HG03039 (cell line): ENCODE measurements around the gene AOC3.
"Not testable (repeated sequence)": the region's sequence is repeated elsewhere in the genome, so short reads cannot be mapped to it uniquely, and the experiment has no call there.

ENCODE experiments used
- ATAC-seq: cut with Tn5 transposase; IDR thresholded peaks from one replicate; pipeline ENCODE4 v1.9.1; 2021; ENCODE audit warnings: mild to moderate bottlenecking, moderate library complexity; ENCODE audit not compliant: unreplicated experiment

Gene AOC3

DNA sequence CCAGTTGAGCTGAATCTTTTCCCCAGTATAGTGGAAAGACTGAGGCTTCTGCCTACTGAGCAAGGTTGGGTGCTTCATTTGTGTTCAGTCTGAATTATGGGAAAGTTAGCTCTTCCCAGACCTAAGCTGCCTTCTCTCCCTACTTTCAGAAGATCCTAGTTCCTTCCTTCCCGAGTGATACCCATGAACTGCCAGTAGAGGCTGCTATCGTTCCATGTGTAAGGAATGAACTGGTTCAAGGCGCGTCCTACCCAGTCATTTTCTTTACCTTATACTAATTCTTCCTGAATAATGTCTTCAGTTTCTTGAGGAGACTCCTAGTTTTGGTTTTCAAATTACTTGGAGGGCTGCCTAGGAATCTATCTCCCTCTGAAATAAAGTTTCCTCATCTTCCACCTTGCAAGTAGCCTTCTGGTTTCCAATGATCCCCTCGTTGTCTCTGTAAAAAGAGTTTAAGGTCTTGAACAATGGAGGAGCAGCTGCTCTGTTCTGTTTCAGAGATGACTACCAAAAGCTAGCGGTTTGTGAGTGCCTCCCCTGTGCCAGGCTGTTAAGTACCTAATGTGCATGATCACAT is 7.6 kb upstream of the AOC3 start:
- ATAC-seq: no peak

DNA sequence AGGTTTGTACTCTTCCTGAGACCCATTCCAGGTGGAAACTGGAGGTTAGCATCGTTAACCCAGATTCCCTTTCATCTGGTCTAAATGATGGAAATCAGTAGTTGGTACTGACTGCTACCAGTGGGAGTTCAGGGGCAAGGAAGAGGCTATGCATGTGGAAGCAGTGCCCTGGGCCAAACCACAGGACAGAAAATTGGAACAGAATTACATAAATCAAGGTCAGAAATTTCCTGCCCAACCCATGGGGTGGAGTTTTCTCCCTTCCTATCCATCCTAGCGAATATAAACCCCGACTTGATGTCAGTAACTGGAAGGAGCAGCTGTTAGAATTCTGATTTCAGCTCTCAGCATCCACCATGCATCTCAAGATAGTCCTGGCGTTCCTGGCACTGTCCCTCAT is 6.7 kb upstream of the AOC3 start, which contains the start of gene AOC2:
Gene AOC2, plus strand, starts transcription at position 310 of the 400 bp plus-strand sequence. Its CDS starts 47 bp downstream, at position 357.
- ATAC-seq: no peak

DNA sequence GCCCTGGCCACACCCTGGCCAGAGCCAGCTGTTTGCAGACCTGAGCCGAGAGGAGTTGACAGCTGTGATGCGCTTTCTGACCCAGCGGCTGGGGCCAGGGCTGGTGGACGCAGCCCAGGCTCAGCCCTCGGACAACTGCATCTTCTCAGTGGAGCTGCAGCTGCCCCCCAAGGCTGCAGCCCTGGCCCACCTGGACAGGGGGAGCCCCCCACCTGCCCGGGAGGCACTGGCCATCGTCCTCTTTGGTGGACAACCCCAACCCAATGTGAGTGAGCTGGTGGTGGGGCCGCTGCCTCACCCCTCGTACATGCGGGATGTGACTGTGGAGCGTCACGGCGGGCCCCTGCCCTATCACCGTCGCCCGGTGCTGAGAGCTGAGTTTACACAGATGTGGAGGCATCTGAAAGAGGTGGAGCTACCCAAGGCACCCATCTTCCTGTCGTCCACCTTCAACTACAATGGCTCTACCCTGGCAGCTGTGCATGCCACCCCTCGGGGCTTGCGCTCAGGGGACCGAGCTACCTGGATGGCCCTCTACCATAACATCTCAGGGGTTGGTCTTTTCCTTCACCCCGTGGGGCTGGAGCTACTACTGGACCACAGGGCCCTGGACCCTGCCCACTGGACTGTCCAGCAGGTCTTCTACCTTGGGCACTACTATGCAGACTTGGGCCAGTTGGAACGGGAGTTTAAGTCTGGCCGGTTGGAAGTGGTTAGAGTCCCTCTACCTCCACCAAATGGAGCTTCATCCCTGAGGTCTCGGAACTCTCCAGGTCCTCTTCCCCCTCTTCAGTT is 6.0 kb upstream of the AOC3 start:
- ATAC-seq: no peak

DNA sequence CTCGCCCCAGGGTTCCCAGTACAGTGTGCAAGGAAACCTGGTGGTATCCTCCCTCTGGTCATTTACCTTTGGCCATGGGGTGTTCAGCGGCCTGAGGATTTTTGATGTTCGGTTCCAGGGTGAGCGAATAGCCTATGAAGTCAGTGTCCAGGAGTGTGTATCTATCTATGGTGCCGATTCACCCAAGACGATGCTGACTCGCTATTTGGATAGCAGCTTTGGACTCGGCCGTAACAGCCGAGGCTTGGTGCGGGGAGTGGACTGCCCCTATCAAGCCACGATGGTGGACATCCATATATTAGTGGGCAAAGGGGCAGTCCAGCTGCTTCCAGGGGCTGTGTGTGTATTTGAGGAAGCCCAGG is 5.5 kb upstream of the AOC3 start:
- no peak for ATAC-seq

DNA sequence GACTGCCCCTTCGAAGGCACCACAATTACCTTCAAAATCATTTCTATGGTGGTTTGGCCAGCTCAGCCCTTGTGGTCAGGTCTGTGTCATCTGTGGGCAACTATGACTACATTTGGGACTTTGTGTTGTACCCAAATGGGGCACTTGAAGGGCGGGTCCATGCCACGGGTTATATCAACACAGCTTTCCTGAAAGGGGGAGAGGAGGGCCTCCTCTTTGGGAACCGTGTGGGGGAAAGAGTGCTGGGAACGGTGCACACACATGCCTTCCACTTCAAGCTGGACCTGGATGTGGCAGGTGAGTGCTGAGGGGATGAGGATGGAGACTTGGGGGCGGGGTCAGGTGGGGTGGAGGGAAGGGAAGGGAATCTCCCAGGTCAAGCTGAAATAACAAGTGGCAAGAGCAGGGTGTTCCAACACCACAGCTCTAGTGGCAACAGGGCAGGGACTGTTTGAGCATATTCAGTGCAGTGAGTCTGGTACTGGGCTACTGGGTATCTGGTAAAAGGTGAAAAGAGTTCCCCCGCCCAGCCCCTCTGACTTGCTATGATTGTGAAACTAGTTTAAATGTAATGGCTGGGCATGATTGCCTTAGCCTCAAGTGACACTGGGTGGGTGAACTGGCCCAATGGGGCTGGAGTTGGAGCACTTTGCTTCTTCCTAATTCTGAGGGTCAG is 4.9 kb upstream of the AOC3 start:
- ATAC-seq: no peak

DNA sequence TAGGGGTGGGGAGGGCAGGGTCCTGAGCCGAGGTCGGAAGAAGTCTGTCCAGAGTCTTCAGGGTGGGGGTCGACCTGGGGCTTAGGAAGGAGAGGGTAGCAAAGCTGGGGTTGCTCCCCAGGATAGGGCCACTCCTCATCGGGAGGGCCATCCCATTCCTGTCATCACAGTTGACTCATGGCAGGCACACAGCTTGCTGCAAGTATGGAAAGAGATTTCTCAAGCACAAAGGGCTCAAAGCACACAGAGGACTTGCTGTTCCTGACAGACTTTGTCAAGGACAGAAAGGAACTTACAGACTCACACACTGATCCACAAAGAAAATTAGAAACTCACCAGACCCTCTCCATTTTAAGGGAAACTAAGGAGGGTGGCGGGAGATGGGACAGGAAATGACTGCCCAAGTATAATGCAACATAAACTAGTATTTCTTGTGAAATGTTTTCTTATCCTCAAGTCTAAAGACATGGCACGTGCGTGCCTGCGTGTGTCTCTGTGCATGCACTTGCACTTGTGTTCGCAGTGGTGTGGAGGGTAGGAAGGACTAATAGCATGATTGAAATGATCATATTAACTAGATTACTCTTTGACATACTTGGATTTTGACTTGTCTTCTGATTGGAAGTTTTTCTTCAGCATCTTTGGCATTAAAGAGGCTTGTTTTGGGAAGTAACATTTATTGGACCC is 4.3 kb upstream of the AOC3 start:
- no peak for ATAC-seq

DNA sequence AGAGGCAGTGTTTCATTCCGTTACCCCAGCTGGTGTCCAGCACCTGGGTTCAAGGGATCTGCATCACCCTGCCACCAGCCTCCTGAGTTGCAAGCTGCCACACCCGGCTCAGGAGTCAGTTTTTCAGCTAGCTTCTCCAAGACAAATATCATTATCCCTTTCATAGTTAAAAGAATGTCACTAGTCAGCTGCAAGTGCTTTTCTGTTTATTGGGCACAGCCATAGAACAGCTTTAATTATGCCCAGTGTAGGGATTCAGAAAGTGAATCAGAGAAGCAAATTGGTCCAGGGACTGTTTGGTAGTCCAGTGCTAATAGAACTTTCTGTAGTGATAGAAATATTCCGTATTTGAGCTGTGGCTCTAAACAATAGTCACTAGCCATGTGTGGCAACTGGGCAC is 2.9 kb upstream of the AOC3 start:
- no peak for ATAC-seq

DNA sequence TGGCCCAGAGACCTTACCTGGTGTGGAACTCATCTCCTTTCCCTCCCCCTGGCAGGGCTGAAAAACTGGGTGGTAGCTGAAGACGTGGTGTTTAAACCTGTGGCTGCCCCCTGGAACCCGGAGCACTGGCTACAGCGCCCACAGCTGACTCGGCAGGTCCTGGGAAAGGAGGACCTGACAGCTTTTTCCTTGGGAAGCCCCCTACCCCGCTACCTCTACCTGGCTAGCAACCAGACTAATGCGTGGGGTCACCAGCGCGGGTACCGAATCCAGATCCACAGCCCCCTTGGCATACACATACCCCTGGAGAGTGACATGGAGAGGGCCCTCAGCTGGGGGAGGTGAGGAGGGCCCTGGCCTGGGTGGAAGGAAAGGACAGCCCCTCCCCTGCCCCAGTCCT is 2.0 kb upstream of the AOC3 start:
- ATAC-seq: no peak

DNA sequence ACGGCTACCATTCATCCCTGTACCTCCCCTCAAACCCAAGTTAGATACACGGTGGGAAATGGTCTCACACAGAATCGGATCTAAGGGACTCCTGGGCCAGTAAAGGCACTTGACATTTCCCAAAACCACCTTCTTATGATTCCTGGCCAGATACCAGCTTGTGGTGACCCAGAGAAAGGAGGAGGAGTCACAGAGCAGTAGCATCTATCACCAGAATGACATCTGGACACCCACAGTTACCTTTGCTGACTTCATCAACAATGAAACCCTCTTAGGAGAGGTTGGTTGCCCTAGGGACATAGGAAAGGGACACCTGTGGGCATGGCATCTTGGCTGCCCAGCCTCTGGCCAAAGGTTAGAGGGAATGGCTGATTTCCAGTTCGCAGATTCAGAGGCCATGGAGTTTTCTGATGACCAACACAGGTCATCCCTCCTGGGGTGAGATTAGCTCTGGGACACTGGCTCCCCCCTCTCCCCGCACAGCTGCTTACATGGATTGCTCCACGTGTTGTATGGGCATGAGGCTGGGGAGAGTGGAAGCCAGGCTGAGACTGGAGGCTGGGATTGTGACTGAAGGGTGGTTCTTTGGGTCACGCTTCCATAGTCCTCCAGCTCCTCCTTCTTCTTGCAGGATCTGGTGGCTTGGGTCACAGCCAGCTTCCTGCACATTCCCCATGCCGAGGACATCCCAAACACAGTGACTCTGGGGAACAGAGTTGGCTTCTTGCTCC is 1.4 kb upstream of the AOC3 start:
- no peak for ATAC-seq

DNA sequence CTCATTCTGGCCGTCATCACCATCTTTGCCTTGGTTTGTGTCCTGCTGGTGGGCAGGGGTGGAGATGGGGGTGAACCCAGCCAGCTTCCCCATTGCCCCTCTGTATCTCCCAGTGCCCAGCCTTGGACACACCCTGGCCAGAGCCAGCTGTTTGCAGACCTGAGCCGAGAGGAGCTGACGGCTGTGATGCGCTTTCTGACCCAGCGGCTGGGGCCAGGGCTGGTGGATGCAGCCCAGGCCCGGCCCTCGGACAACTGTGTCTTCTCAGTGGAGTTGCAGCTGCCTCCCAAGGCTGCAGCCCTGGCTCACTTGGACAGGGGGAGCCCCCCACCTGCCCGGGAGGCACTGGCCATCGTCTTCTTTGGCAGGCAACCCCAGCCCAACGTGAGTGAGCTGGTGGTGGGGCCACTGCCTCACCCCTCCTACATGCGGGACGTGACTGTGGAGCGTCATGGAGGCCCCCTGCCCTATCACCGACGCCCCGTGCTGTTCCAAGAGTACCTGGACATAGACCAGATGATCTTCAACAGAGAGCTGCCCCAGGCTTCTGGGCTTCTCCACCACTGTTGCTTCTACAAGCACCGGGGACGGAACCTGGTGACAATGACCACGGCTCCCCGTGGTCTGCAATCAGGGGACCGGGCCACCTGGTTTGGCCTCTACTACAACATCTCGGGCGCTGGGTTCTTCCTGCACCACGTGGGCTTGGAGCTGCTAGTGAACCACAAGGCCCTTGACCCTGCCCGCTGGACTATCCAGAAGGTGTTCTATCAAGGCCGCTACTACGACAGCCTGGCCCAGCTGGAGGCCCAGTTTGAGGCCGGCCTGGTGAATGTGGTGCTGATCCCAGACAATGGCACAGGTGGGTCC is 607 bp downstream of the AOC3 start:
- ATAC-seq: not testable (repeated sequence)

DNA sequence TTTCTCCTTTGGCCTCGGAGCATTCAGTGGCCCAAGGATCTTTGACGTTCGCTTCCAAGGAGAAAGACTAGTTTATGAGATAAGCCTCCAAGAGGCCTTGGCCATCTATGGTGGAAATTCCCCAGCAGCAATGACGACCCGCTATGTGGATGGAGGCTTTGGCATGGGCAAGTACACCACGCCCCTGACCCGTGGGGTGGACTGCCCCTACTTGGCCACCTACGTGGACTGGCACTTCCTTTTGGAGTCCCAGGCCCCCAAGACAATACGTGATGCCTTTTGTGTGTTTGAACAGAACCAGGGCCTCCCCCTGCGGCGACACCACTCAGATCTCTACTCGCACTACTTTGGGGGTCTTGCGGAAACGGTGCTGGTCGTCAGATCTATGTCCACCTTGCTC is 1.4 kb downstream of the AOC3 start:
- no peak for ATAC-seq

DNA sequence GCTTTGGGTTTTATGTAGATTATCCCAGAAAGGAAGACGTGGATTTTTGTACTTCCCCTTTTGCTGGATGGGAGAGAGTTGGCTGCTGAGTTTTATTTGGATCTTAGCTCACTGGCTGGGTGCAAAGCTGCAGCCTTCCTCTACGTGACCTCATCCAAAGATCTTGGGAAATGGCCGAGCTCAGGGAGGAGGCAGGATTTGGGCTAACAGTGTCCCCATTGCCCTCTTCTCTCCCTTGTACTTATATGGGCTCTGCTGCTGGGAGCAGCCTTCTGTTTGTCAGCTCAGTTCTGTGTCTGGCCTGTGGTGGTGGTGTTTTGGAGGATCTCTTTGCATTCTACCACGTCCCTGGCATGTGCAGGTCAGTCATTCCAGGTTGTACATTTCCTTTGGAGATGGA is 2.0 kb downstream of the AOC3 start:
- no peak for ATAC-seq

DNA sequence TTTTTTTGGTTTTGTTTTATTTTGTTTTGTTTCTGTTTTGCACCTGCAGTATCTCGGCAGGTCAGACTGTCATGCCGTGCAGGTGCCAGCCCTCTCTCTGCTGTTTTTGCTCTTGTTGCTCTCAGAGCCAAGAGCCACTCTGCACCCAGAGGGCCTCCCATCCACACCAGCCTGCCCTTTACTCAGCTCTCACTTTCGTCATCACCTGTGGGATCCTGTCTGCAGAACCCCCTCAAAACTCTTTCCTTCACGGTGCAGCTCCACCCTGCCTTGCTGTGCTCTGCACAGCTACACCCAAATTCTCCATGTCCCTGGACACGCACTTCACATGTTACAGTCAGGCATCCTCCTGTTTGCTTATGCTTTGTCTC is 2.6 kb downstream of the AOC3 start:
- no peak for ATAC-seq

DNA sequence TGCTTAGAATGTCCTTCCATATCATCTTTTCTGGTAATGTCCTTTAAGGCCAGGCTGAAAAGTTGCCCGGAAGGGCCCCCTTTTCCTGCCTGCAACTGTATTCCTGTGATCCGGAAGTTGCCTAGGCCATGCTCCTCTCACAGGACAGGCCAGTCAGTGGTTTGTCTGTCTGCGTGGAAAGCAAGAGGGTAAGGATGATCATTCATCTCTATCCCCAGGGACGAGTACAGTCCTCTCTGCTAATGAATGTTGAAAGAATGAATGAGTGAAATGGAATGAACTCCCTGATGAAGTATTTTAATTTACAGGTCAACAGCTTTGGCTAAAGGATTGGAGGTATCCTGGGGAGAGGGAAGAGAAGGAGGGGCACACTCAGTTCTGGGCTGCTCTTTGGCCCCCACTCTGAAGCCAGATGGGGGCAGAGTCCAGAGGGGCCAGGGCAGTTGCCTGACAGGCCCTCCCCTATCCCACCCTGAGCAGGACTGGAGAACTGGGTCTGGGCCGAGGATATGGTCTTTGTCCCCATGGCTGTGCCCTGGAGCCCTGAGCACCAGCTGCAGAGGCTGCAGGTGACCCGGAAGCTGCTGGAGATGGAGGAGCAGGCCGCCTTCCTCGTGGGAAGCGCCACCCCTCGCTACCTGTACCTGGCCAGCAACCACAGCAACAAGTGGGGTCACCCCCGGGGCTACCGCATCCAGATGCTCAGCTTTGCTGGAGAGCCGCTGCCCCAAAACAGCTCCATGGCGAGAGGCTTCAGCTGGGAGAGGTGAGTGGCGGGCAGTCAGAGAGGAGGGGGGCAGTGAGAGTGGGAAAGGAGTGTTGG is 3.2 kb downstream of the AOC3 start:
- no peak for ATAC-seq

DNA sequence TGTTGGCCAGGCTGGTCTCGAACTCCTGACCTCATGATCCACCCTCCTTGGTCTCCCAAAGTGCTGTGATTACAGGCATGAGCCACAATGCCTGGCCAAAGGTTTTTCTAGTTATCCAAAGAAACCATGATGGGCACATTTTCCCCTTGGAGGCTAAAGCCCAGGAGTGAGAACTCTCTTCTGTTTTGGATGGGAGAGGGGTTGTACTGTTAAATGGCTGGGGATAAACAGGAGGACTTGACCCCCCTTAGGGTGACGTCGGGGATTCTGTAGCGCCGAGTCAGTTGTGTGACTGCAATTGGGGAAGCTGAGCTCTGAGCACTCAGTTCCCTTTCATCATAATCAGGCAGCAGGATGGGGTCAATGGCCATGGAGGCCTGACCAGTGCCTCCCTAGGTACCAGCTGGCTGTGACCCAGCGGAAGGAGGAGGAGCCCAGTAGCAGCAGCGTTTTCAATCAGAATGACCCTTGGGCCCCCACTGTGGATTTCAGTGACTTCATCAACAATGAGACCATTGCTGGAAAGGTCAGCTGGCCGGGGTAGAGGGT is 4.1 kb downstream of the AOC3 start:
- ATAC-seq: no peak

DNA sequence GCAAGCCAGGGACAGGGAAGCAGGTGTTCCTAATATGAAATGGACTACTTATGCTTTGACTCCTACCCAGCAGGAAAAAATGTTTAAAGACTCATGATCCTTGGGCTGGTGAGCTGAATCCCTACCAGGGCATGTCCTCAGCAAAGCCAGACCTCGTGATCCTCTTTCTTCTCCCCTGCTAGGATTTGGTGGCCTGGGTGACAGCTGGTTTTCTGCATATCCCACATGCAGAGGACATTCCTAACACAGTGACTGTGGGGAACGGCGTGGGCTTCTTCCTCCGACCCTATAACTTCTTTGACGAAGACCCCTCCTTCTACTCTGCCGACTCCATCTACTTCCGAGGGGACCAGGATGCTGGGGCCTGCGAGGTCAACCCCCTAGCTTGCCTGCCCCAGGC is 5.1 kb downstream of the AOC3 start:
- not testable (repeated sequence) for ATAC-seq

DNA sequence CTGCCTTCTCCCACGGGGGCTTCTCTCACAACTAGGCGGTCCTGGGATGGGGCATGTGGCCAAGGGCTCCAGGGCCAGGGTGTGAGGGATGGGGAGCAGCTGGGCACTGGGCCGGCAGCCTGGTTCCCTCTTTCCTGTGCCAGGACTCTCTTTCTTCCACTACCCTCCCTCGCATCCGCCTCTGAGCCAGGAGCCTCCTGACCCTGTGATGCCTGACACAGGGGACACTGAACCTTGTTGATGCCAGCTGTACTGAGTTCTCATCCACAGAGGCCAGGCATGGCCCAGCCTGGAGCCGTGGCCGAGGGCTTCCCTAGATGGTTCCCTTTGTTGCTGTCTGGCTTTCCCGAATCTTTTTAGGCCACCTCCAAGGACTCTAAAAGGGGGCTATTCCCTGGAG is 5.5 kb downstream of the AOC3 start:
- not testable (repeated sequence) for ATAC-seq

DNA sequence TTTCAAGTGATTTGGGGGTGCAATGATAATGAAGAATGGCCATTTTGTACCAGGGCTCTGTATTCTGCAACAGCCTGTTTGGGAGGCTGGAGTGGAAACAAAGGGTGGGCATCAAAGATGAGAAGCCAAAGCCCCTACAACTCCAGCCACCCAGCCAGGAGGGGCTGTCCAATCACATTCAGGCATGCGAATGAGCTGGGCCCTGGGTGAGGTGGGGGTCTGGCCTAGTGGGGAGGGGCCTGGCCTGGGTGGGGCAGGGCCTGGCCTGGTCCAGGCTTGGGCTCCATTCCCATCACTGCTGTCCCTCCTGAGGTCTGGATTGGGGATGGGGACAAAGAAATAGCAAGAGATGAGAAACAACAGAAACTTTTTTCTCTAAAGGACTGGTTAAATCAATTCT is 6.4 kb downstream of the AOC3 start:
- ATAC-seq: no peak

DNA sequence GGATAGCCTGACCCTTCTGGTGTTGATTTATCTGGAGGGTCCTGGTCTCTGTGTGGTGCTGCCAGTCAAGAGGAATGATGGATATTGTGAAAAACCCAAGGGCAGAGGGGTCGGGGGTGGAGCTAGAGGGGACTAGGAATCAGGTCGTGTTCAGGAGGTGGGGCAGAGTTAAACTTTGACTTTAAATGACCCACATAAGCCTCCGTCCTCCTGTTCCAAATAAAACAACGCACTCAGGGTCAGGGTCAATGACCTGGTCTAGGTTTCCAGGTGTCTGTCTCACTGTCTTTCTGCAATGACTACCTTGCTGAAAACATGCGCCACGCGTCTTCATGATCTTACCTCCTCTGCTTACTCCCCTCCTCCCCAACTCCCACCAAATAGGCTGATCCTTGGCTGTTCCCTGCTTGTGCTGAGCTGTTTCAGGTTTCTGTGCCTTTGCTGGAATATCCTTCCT is 14.7 kb downstream of the AOC3 start:
- ATAC-seq: no peak
